H1 (cell line): Measurements from ENCODE around the gene FGD5. TPM values are rescaled to one million over a fixed set of nuclear protein-coding genes. Genes with fewer than 3 reads are reported as not detected.

Experiments used
- ATF3 ChIP-seq: IDR thresholded peaks from 2 replicates; pipeline ENCODE4 v1.6.1; 2011; ENCODE audit warnings: low read depth, mild to moderate bottlenecking, low read length; ENCODE audit not compliant: insufficient read depth
- TBP ChIP-seq: IDR thresholded peaks from 2 replicates; pipeline ENCODE4 v1.6.1; 2011; ENCODE audit warnings: low read depth, low read length, improper control_type of control experiment
- polyA plus RNA-seq, 7 experiments: library from polyadenylated mRNA; depleted of rRNA in 3 of 7; stranded (reverse) in 5 of 7; unstranded in 2 of 7; fragments of >200 nt in 5 of 7; fragments of 200-250 nt in 2 of 7; gene quantifications; 1 replicate in 5 of 7; 2 replicates in 1 of 7; 4 replicates in 1 of 7; pipeline versions ENCODE4 v1.2.1 to v1.2.3, GENCODE V29; 2011 to 2013; ENCODE audit warnings: missing spikeins in 2 of 7, mixed read lengths in 2 of 7
- total RNA-seq: library from RNA; stranded (reverse); fragmentation: NEBNext Ultra II Directional; extraction: Animal tissue kit (Norgen Biotek cat#: 25700); gene quantifications from 2 replicates; pipeline ENCODE4 v1.2.1, GENCODE V29; 2021

FGD5 gene
- total and polyA plus RNA-seq, 2 of the 8 experiments (the other 6 are each of a cell fraction or from before 2014, with no cell fraction given), result 4.7 to 14.3 TPM

DNA sequence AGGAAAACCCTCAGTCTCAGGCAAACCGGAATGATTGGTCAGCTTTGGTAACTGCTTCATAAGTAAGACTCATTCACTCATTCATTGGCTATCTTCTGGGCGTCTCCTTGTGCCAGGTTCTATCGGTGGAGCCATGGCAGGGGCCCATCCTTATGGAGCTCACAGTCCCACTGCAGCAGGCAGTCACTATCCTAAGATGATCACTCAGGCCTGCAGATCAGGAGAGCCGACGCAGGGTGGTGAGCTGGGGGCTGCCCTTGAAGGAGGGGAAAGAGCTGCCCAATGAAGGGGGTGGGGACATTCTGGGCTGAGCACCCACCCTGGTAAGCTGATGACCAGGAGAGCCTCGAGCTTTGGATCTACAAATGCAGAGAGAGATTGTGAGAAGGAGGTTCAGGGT, 20.5 kb upstream of the FGD5 start (continued):
- no peak for TF ChIP-seq ATF3
- no peak for TF ChIP-seq TBP
